Nephron progenitor cell (in vitro differentiated cells): ENCODE measurements around the gene SLC66A2.
A peak's percentile ranks its signal among the peaks of the same experiment; 100 is the strongest.

Experiments
- DNase-seq: peaks from one replicate; pipeline ENCODE4 v3.0.0; 2021
- H3K27ac Mint-ChIP-seq: 2 replicates; pipeline ENCODE4 v1.8.0; 2021; ENCODE audit warnings: mild to moderate bottlenecking, moderate library complexity, mixed read lengths
- H3K27me3 Mint-ChIP-seq: 2 replicates; pipeline ENCODE4 v1.8.0; 2021; ENCODE audit warnings: mild to moderate bottlenecking, low read depth, mixed read lengths; ENCODE audit not compliant: poor library complexity
- H3K36me3 Mint-ChIP-seq: 2 replicates; pipeline ENCODE4 v1.8.0; 2021; ENCODE audit warnings: low read depth, mixed read lengths
- H3K4me1 Mint-ChIP-seq: 2 replicates; pipeline ENCODE4 v1.8.0; 2021; ENCODE audit warnings: mixed read lengths
- H3K4me3 Mint-ChIP-seq: 2 replicates; pipeline ENCODE4 v1.8.0; 2021; ENCODE audit warnings: mild to moderate bottlenecking, moderate library complexity, mixed read lengths
- H3K9me3 Mint-ChIP-seq: 2 replicates; pipeline ENCODE4 v1.8.0; 2021; ENCODE audit warnings: mild to moderate bottlenecking, moderate library complexity, mixed read lengths
- CTCF ChIP-seq: fragments of 200-600 bp; sonication (generic); IDR thresholded peaks from 2 replicates; pipeline ENCODE4 v1.5.0; 2021; ENCODE audit warnings: antibody characterized with exemption

SLC66A2 gene

GRCh38 chr18:79857082-79857671, 94.3 kb downstream of the SLC66A2 start:
- no peak for TF ChIP-seq CTCF
- peak overlapping the region; percentile 47 for H3K4me3 Mint-ChIP-seq
- no peaks in the 10 kb centered on the region for H3K36me3 Mint-ChIP-seq
- no peak for DNase-seq
- H3K27me3 Mint-ChIP-seq, result peaks cover 47% of the 10 kb centered on the region
- H3K9me3 Mint-ChIP-seq, result peaks cover 42% of the 10 kb centered on the region
- peak overlapping the region; percentile 58 for H3K27ac Mint-ChIP-seq
- H3K4me1 Mint-ChIP-seq, result peaks cover 25% of the 10 kb centered on the region

DNA sequence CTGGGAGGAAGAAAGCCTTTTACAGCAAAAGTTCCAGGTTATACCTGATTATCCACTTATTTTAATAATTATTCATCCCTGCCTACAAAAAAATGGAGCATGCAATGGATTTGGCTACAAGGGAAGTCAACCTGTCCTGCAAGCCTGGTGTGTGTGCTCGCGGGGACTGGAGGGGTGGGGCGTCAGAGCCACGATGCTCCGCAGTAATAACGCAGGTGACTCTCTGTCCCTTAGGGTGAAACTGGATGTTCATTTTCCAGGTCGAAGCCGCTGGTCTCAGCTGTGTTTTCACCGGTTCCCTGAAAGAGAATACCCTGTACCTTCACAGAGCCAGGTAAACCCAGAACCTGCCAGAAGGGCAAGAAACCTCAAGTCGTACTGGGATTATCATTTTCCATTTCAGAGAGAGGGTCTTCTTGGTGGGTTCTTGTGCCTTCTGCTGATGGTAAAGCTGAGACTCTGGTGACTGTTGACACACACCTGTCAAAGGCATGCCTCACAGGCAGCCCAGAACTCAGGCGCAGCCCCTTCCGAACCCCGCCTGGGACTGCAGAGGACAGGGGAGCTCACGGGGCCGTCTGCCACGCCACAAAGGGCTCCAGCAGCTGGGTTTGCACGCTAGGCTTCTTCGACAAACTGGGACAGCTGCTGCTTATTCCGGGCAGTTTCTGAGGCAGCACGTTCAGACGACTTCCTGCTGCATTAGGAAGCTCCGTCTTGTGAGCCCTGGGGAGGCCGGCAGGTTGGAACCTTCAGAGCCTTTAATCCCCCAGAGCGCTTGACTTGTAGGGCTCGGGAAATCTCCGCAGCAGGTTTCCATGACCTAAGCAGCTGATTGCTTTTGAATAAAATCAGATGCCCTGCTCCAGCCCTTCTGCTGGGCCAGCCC, 95.1 kb downstream of the SLC66A2 start:
- no peak for TF ChIP-seq CTCF
- no peaks in the 10 kb centered on the region for H3K36me3 Mint-ChIP-seq
- peaks cover 44% of the 10 kb centered on the region for H3K27me3 Mint-ChIP-seq
- H3K4me1 Mint-ChIP-seq, result peaks cover 25% of the 10 kb centered on the region
- no peak overlapping the region for H3K4me3 Mint-ChIP-seq
- peaks cover 34% of the 10 kb centered on the region for H3K9me3 Mint-ChIP-seq
- no peak for DNase-seq
- no peak overlapping the region for H3K27ac Mint-ChIP-seq

- no peak for DNase-seq
- H3K4me1 Mint-ChIP-seq, result peaks cover 25% of the 10 kb centered on the region
- no peak overlapping the region for H3K4me3 Mint-ChIP-seq
- H3K27me3 Mint-ChIP-seq, result peaks cover 43% of the 10 kb centered on the region
- TF ChIP-seq CTCF, result no peak
- H3K9me3 Mint-ChIP-seq, result peaks cover 23% of the 10 kb centered on the region
- no peak overlapping the region for H3K27ac Mint-ChIP-seq
- H3K36me3 Mint-ChIP-seq, result no peaks in the 10 kb centered on the region
These were observed 96.1 kb downstream of the SLC66A2 start for GRCh38 chr18:79855147-79855933.

DNA sequence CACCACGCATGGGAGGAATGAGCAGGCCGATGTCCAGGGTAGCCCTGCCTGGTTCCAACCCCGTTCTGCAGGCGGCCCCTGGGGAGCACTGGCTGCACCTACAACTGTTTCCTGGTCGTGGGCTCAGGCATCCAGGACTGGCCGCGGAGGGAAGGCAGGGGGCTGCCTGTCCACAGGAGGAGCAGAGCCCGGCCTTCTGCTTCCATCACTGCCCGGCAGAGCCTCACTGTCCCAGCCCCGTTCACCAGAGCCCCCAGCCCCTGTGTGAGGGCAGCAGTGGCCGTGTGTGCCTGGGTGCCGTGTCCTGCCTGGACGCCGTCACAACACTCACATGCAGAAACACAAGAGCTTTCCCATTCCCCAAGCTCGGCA, 97.5 kb downstream of the SLC66A2 start:
- Mint-ChIP-seq H3K4me1 (peaks cover 25% of the 10 kb centered on the region), H3K4me3 (no peak overlapping the region), H3K36me3 (no peaks in the 10 kb centered on the region), H3K27me3 (peaks cover 30% of the 10 kb centered on the region), H3K27ac (no peak overlapping the region), H3K9me3 (peaks cover 16% of the 10 kb centered on the region)
- TF ChIP-seq CTCF, result no peak
- DNase-seq, result no peak

GRCh38 chr18:79853303-79853992, 98.0 kb downstream of the SLC66A2 start:
- Mint-ChIP-seq H3K9me3 (peaks cover 16% of the 10 kb centered on the region), H3K27ac (no peak overlapping the region), H3K4me3 (no peak overlapping the region), H3K27me3 (peaks cover 24% of the 10 kb centered on the region), H3K36me3 (no peaks in the 10 kb centered on the region), H3K4me1 (peaks cover 25% of the 10 kb centered on the region)
- no peak for DNase-seq
- no peak for TF ChIP-seq CTCF
